Glomerular endothelial cell (primary cell): ENCODE results near the gene PDP2. TPM values are rescaled to one million over a fixed set of nuclear protein-coding genes. Genes with fewer than 3 reads are reported as not detected.
"Not testable (repeated sequence)": the region's sequence is repeated elsewhere in the genome, so short reads cannot be mapped to it uniquely, and the experiment has no call there.

Experiments used
- DNase-seq: peaks from one replicate; pipeline ENCODE4 v3.0.0-alpha.2; 2011; ENCODE audit warnings: low read depth, low spot score; ENCODE audit errors: extremely low read depth
- total RNA-seq: library from RNA; depleted of rRNA; stranded (reverse); fragments of >200 nt; gene quantifications from 2 replicates; pipeline ENCODE4 v1.2.3, GENCODE V29; 2015

The PDP2 gene
- total RNA-seq, 1 donor from 2014 or later, result 7.4 TPM

DNA sequence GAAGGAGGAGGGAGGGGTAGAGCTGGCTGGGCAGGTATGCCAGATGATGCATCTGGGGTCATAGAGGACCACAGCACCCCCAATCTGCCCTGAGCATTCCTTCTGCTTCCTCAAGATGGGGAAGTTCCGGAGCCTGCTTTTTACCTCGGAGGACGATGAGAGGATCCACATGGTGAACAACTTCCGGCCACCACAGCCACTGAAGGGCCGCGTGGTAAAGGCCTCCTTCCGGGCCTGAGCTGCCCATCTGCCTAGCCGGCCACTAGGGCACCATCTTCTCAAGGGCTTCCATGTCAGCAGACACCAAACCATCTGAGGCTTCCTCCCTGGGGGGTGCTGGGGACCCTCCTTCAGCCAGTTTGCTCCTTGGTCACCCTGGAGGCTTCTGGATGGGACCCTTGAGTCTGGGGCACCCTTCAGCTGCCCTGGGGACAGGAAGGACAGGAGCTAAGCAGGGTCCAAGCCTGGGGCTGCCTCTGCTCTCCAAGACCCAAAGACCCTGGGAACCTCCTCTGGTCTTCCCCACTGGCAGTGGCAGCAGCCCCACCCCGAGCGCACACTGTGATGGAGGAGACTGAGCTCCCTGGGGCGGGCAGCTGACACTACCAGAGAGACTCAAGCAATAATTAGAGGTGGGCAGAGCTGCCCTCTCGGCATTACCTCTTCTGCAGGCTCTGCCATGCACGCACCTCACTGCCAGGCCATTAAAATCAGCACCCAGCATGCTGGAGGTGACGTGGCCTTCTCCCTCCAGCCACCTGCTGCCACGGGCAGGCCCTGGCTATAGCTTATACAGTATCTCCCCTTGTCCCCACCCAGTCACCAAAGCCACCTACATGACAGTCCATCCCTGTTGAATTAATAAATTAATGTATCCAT, 26.8 kb upstream of the PDP2 start:
- DNase-seq, result no peak

DNA sequence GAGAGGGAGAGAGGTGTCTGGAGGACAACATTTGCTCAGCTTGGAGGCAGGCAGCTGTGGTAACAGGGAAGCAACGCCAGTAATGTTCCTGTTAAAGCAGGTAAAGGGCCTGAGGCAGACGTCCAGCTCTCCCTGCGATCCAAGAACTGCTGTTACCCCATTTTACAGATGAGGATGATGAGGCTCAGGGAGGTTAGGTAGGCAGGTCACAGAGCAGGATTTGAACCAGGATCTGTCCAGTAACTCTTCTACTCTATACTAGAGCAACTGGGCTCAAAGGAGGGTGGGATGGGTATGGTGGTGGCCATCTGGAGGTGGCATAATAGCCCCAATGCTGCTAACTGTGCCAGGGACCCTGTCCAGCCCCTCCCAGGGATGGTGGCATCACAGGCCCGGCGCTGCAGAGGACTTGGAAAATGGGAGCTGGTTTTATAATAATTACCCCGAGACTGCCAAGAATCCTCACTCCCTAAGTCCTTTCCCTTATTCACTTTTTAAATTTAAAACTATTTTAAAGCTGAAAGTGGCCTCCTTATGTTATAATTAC, 24.1 kb upstream of the PDP2 start:
- DNase-seq, result no peak

DNA sequence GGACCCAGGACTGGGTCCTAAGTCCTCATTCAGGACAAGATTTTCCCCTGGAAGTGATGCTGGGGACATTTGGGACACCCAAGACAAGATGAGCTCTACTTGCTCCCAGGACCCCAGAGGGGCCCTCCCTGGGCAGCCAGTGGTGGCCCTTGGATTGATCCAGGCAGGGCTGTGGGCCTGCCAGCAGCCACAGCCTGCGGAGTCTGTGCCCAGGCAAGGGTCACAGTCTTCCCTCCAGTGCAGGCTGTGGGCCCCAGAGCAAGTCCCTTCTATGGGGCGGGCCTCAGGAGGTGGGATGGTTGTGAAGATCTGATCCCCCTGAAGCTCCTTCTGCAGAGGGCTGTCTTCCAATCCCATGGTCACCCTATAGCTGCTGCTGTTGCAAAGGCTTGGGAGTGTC, 23.5 kb upstream of the PDP2 start:
- DNase-seq, result no peak

DNA sequence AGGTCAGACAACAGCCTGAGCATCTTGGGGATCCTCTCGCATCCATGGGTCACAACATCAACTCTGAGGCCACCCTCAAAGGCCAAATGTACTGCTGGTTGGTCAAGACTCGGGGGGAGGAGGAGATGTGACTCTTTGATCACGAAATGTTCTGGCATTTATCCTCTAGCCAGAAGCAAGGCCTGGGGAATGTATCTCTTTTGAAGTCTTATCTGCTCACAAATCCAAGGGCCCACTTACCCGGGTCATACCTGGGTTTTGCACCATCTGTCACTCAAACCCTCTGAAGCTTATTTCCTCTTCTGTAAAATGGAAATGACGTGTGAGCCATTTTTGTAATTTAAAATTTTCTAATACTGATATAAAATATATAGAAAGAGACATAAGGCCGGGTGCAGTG, 22.9 kb upstream of the PDP2 start:
- DNase-seq, result no peak

DNA sequence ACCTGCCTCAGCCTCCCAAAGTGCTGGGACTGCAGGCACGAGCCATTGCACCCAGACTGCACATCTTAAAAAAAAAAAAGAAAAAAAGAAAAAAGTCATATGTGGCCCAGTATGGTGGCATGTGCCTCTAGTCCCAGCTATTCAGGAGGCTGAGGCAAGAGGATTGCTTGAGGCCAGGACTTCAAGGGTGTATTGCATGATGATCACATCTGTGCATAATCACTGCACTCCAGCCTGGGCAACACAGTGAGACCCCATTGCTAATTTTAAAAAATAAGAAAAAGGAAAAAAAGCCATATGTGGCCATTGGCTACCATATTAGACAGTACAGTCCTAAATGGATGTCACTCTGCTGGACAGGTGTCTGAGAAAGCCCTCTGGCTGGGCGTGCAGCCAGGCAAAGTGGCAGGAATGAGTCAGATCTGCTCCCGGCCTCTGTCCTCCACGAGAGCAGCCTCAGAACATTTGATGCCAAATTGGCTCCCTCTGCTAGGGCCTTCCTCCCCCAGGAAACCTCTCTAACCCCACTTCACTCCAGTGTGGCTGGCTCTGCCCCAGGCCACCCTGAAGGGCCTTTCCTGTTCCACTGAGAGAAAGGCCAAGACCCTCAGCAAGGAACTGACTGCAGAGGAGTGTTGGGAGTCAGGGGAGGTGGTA, 21.4 kb upstream of the PDP2 start:
- no peak for DNase-seq

DNA sequence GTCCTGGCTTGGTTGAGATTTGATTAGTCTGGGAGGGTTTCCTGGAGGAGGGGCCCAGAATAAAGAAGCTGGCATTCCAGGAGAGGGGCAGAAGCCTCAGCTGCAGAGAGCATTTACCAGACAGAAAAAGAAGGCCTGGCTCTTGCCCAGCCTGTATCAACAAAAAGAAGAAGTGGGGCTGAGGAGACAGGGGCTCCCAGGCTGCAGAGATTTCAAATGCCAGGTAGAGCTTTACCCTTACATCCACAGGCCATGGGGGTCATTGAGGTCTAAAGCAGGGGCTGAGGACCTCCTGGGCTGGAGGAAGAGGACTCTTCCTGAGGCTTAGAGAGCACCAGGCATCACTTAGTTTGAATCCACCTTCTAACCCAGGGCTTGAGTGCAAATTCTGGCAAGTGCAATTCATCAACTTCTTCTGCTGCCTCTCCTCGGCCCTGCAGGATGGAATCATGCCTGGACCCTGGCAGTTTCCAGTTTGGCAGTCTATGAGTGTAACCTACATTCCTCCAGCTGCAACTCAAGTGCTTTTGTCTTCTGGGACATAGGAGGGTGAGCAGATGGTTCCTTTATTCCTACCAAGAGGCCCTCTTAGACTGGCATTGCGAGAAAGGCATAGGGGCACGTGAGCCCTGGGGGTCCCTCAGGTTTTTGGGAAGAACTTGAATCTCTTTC, 20.8 kb upstream of the PDP2 start:
- no peak for DNase-seq

DNA sequence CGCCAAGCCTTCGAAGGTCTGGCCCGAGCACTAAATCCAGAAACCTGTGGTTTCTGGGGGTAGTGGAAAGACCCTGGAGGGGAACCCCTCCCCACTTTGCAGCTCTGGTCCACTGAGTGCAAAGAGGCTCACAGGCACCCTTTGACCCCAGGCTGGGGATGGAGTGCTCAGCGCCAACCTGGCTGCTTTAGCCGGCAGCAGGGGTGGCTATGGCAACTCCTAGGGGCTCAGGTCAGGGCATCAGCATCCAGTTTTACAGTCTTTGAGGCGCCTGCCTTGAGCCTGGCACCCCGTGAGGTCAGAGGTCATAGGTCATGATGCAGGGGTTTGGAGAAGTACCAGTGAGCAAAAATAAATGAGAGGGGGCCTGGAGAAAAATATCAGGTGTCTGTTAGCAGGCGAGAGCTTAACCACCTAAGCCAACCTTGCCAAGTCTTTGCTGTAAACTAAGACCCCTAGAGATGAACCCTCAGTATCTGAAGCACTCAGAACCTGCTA, 18.2 kb upstream of the PDP2 start:
- DNase-seq, result no peak

DNA sequence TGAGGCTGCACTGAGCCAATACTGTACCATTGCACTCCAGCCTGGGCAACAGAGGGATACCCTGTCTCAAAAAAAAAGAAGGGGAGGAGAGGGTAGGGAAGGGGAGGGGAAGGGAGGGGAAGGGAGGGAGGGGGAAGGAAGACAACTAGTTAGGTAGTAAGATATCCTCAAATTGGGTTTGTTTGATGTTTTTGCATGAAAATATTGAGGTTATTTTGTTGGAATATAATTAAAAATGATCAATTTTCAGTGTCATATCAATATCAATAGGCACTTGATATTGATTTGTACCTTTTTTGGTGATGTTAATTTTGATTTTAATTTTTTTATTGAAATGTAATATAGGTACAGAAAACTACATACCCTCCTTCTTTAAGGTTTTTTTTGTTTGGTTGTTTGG, 16.6 kb upstream of the PDP2 start:
- no peak for DNase-seq

DNA sequence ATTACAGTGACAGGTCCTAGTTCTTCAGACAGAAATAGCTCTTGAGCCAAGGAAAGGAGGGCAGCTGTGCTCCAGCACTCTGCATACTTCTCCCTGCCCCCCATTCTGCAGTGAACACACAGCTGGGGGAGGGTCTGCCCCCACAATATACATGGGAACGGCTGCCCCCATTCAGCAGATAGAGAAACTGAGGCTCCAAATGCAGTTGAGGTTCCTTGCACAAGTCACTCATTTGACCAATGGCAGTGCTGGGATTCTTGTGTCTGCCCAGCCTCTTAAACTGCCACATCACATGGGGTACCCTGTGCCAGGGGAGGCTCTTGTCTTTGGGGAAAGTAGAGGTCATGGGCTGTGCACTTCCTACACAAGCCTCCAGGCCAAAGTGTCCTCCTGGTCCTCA, 10.9 kb upstream of the PDP2 start:
- no peak for DNase-seq

DNA sequence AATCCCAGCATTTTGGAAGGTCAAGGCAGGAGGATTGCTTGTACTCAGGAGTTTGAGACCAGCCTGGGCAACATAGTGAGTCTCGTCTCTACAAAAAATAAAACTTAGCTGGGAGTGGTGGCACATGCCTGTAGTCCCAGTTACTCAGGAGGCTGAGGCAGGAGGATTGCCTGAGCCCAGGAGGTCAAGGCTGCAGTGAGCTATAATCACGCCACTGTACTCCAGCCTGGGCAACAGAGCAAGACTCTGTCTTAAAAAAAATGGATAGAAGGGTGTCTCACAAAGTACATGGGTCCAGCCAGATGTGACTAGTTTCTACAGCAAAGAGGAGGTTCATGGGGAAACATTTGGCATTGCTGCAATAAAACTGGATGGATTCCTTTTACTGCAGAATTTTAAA, 9.0 kb upstream of the PDP2 start:
- DNase-seq, result not testable (repeated sequence)

DNA sequence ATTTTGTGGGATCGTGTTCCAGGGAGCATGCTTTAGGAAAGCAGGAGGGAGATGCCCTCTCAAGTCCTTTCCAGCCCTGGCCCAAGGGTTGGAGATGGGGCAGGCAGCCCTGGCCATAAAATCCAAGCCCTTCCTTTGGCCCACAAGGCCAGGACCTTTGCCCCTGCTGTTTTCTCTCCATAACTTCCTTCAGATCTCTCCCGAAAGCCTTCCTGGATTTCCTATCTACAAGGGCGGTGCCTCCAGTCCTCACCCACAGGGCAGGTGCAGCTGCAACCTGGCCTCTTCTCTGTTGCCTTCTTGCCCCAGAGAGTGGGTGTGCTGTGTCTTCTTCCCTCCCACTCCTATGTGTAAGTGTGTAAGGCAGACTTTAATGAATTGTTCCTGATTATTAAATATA, 8.5 kb upstream of the PDP2 start:
- no peak for DNase-seq

DNA sequence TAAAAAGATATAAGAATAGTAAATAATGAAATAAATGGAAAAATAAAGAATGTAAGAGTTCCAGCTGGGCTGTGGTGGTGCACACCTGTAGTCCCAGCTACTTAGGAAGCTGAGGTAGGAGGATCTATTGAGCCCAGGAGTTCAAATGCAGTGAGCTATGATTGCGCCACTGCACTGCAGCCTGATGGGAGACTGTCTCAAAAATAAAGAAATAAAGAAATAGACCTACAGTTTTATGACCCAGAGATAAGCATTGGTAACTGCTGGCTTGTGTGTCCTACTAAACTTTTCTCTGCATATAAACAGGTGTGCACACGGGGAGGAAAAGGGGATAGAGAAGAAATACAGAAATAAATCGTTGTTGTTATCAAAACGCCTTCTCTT, 7.8 kb upstream of the PDP2 start:
- no peak for DNase-seq

DNA sequence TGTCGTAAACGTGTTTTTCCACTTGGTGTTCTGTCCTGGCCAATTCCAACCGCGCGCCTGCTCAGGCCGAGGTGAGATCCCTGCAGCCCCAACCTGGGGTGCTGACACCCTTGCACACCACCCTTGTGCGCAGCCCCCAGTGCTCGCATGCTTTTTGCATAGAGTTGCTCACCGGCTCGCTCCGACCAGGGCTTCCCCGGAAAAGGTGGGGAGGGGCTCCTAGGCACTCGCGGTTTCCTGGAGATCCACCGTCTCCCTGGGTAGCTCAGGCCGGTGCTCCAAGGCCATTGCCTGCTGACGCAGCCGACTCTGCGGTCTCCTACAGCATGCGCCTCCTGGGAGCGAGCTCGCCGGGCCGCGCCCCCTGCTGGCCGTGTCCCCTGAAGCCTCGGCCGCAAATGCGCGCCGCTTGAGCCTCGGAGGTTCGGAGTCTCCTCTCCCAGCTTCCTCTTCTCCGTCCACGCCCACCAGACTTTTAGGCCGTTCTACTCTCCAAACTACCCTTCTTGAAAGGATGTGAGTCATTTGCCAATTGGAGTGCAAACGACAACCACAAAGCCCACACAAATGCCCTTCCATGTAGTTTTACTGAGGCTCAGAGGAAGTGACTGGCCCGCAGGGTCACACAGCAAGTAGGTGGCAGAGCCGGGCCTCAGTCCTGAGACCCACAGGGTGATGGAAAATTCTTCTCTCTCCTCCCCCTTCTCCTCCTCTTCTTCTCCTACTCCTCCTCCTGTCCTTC, 7.2 kb upstream of the PDP2 start:
- peak; percentile 89 for DNase-seq

DNA sequence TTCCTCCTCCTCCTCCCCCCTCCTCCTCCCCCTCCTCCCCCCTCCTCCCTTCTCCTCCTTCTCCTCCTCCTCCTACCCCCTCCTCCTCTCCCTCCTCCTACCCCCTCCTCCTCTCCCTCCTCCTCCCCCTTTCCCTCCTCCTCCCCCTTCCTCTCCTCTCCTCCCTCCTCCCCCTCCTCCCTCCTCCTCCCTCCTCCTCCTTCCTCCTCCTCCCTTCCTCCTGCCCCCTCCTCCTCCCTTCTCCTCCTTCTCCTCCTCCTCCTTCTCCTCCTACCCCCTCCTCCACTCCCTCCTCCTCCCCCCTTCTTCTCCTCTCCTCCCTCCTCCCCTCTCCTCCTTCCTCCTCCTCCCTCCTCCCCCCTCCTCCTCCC, 6.6 kb upstream of the PDP2 start:
- no peak for DNase-seq

DNA sequence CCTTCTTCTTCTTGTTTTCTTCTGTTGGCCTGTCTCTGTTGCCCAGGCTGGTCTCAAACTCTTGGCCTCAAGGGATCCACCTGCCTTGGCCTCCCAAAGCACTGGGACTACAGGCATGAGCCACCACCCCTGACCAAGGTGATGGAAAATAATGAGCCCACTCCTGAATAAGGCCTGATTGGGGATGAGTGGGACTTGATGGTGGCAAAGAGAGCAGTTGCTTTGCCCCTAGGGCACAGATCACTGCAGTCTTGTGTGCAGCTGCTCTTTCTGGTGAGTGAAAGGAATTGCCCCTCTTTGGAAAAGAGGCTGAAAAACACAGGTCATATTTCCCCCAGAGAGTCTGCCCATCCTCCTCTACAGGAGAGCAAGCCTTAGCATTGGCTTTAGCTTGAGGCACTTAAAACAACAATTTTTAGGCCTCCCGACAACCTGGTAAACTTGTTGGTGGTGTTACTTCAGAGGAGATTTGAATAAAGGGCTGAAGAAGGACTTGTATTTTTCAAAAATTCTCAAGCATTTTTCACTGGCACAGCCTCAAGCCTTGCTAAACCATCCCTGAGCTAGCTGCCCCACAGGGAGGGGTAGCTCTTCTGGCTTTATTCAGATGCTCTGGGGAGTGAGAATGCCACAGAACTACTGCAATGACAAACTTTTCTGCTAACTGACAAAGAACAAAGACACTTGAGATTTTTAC, 6.1 kb upstream of the PDP2 start:
- no peak for DNase-seq

DNA sequence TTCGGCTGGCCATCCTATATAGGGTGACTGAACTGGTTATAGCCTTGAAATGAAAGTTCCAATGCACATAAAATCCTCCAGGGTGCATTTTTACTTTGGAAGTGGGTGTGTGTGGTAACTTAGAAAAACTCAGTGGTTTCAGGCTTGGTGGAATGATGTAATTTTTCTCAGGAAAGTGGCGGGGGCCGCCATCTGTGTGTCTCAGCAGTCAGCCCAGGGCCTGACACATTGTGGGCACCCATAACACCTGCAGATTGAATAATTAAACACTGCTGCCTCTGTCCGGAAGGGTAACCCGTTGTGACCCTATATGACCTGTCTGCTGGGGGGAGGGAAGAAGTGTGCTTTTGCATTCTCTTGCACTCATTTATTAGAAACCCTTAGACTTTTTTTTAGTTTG, 2.2 kb upstream of the PDP2 start:
- no peak for DNase-seq

DNA sequence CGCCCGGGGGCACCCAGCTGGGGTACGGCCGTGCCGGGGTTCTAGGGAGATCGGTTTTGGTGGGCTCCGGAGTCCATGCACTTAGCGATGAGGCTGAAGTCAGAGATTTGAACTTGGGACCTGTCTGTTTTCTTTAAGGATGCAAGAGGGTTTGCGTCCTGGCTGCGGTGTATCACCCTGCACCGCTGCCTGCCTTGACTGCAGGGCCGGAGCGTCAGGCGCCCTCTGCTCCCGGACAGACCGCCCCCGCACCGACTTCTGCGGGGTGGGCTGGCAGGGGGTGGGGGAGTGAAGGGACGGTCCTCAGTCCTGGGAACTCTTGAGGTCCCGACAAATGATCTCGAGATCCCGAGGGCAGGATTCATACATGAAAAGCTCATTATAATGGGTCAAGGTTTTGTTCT, 701 bp downstream of the PDP2 start:
- no peak for DNase-seq

DNA sequence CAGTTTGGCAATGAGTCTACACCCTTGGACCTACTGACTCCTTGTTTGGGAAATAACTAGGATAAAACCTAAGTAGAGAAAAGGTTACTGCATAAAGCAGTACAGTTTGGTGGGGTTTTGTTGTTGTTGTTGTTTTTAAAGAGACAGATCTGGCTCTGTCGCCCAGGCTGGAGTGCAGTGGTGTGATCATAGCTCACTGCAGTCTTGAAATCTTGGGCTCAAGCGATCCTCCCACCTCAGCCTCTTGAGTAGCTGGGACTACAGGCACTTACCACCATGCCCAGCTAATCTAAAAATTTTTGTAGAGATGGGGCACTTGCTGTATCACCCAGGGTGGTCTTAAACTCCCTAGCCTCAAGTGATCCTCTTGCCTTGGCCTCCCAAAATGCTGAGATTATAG, 1.2 kb downstream of the PDP2 start:
- no peak for DNase-seq

DNA sequence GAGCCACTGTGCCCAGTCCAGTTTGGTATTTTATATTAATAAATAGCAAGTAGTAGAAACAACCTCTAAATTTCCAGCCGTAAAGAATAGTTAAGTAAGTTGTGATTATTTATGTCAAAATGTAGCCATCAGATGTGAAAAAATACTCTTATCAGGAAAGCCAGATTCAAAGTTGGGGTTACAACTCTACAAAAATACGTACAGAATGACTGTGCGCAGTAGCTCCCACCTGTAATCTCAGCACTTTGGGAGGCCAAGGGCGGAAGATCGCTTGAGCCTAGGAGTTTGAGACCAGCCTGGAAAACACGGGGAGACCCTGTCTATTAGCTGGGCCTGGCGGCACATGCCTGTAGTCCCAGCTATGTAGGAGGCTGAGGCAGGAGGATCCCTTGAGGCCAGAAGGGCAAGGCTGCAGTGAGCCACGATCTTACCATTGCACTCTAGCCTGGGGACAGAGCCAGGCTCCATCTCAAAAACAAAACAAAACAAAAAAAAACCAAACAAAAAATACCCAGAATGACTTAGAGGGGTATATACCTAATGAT, 1.7 kb downstream of the PDP2 start:
- DNase-seq, result no peak

DNA sequence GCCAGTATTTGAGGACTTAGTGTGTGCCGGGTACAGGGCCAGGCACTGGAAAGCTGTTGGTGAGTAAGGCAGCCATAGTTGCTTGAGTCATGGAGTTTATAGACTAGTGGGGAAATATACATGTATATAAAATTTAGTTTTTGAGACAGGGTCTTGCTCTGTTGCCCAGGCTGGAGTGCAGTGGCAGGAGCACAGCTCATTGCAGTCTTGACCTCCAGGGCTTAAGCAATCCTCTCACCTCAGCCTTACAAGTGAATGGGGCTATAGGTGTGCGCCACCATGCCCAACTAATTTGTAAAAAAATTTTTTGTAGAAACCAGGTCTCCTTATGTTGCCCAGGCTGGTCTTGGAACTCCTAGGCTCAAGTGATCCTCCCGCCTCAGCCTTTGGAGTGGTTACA, 2.4 kb downstream of the PDP2 start:
- no peak for DNase-seq
